ENCODE results near the gene MTHFS.

- TF ChIP-seq CTCF (IDR thresholded peaks at IDR 0.05): no peak
- no peak for TF ChIP-seq POLR2A (IDR thresholded peaks at IDR 0.05)
- no peak for TF ChIP-seq EP300 (IDR thresholded peaks at IDR 0.05)
- no peak for TF ChIP-seq POLR2AphosphoS5 (IDR thresholded peaks at IDR 0.05)
Observed at GRCh38 chr15:79929412-79929811, 32.6 kb upstream of the MTHFS start.
